Progenitor cell of endocrine pancreas (in vitro differentiated cells): ENCODE results near the gene CFAP221. TPM values are rescaled to one million over a fixed set of nuclear protein-coding genes. Genes with fewer than 3 reads are reported as not detected.
A peak's percentile ranks its signal among the peaks of the same experiment; 100 is the strongest.

Source experiments
- DNase-seq: peaks from one replicate; pipeline ENCODE4 v3.0.0; 2021; ENCODE audit warnings: low spot score; ENCODE audit not compliant: unreplicated experiment
- H3K27ac Mint-ChIP-seq: 2 replicates; pipeline ENCODE4 v1.8.0; 2021; ENCODE audit warnings: mild to moderate bottlenecking, moderate library complexity, mixed read lengths
- H3K27me3 Mint-ChIP-seq: 2 replicates; pipeline ENCODE4 v1.8.0; 2021; ENCODE audit warnings: mixed read lengths
- H3K36me3 Mint-ChIP-seq: 2 replicates; pipeline ENCODE4 v1.8.0; 2022; ENCODE audit warnings: mixed read lengths; ENCODE audit not compliant: insufficient read depth
- H3K4me1 Mint-ChIP-seq: 2 replicates; pipeline ENCODE4 v1.8.0; 2021; ENCODE audit warnings: low read depth, mixed read lengths
- H3K4me3 Mint-ChIP-seq: 2 replicates; pipeline ENCODE4 v1.8.0; 2021; ENCODE audit warnings: low read depth, mild to moderate bottlenecking, moderate library complexity, mixed read lengths
- H3K9me3 Mint-ChIP-seq: 2 replicates; pipeline ENCODE4 v1.8.0; 2021; ENCODE audit warnings: low read depth, mixed read lengths
- CTCF ChIP-seq: fragments of 200-600 bp; sonication (generic); IDR thresholded peaks from one replicate; pipeline ENCODE4 v1.5.0; 2021; ENCODE audit warnings: antibody characterized with exemption, mild to moderate bottlenecking; ENCODE audit not compliant: unreplicated experiment
- total RNA-seq: library from RNA; stranded (reverse); gene quantifications from 2 replicates; pipeline ENCODE4 v1.2.1, GENCODE V29; 2021

CFAP221 gene
- total RNA-seq, 1 donor from 2014 or later, result 33.0 TPM

- peaks cover 42% of the 10 kb centered on the region for H3K36me3 Mint-ChIP-seq
- H3K4me1 Mint-ChIP-seq, result peaks cover 31% of the 10 kb centered on the region
- TF ChIP-seq CTCF, result no peak
- no peak overlapping the region for H3K27ac Mint-ChIP-seq
- H3K9me3 Mint-ChIP-seq, result peaks cover 3% of the 10 kb centered on the region
- no peaks in the 10 kb centered on the region for H3K27me3 Mint-ChIP-seq
- H3K4me3 Mint-ChIP-seq, result no peak overlapping the region
- DNase-seq, result no peak
Observed at GRCh38 chr2:119550856-119551255, 6.6 kb downstream of the CFAP221 start.

GRCh38 chr2:119552902-119553301, 8.7 kb downstream of the CFAP221 start:
- peaks cover 19% of the 10 kb centered on the region for H3K4me1 Mint-ChIP-seq
- no peaks in the 10 kb centered on the region for H3K27me3 Mint-ChIP-seq
- peaks cover 3% of the 10 kb centered on the region for H3K9me3 Mint-ChIP-seq
- DNase-seq, result no peak
- H3K4me3 Mint-ChIP-seq, result no peak overlapping the region
- peaks cover 41% of the 10 kb centered on the region for H3K36me3 Mint-ChIP-seq
- TF ChIP-seq CTCF, result no peak
- H3K27ac Mint-ChIP-seq, result no peak overlapping the region

GRCh38 chr2:119553687-119554344, 9.6 kb downstream of the CFAP221 start:
- DNase-seq, result no peak
- Mint-ChIP-seq H3K9me3 (peaks cover 3% of the 10 kb centered on the region), H3K4me1 (peaks cover 14% of the 10 kb centered on the region), H3K27me3 (no peaks in the 10 kb centered on the region), H3K4me3 (no peak overlapping the region), H3K36me3 (peaks cover 42% of the 10 kb centered on the region), H3K27ac (peak overlapping the region; percentile 47)
- TF ChIP-seq CTCF, result no peak

- no peaks in the 10 kb centered on the region for H3K27me3 Mint-ChIP-seq
- TF ChIP-seq CTCF, result no peak
- no peak overlapping the region for H3K4me3 Mint-ChIP-seq
- H3K4me1 Mint-ChIP-seq, result no peaks in the 10 kb centered on the region
- peaks cover 40% of the 10 kb centered on the region for H3K36me3 Mint-ChIP-seq
- DNase-seq, result no peak
- no peak overlapping the region for H3K27ac Mint-ChIP-seq
- H3K9me3 Mint-ChIP-seq, result peaks cover 16% of the 10 kb centered on the region
Observed at GRCh38 chr2:119565481-119565880, 21.2 kb downstream of the CFAP221 start.

GRCh38 chr2:119567292-119567691, 23.0 kb downstream of the CFAP221 start:
- no peak overlapping the region for H3K27ac Mint-ChIP-seq
- no peaks in the 10 kb centered on the region for H3K27me3 Mint-ChIP-seq
- TF ChIP-seq CTCF, result no peak
- H3K36me3 Mint-ChIP-seq, result peaks cover 38% of the 10 kb centered on the region
- DNase-seq, result no peak
- no peak overlapping the region for H3K4me3 Mint-ChIP-seq
- H3K9me3 Mint-ChIP-seq, result peaks cover 16% of the 10 kb centered on the region
- H3K4me1 Mint-ChIP-seq, result no peaks in the 10 kb centered on the region
